Esophagus muscularis mucosa (tissue), 4 donors: ENCODE results near the gene SLC36A4.
"Not testable (repeated sequence)": the region's sequence is repeated elsewhere in the genome, so short reads cannot be mapped to it uniquely, and the experiment has no call there.

Experiments
- CTCF ChIP-seq, 3 experiments: fragments of 200-600 bp in 2 of 3; fragments of 450-650 bp in 1 of 3; sonication (generic) in 2 of 3; IDR thresholded peaks; one replicate each; pipeline ENCODE4 v1.5.1; 2017 to 2019; ENCODE audit warnings: antibody characterized with exemption in 3 of 3, mild to moderate bottlenecking in 2 of 3, moderate library complexity in 1 of 3
- EP300 ChIP-seq: sonication (generic); formaldehyde crosslinking; IDR thresholded peaks from one replicate; pipeline ENCODE4 v1.6.1; 2017; ENCODE audit warnings: antibody characterized with exemption
- POLR2A ChIP-seq: fragments of 450-650 bp; IDR thresholded peaks from one replicate; pipeline ENCODE4 v1.6.1; 2017; ENCODE audit warnings: antibody characterized with exemption, moderate library complexity, mild to moderate bottlenecking, low read depth
- POLR2AphosphoS5 ChIP-seq, 2 donors: sonication (generic); formaldehyde crosslinking; IDR thresholded peaks; one replicate each; pipeline ENCODE4 v1.6.1; 2017; ENCODE audit warnings: antibody characterized with exemption in 2 of 2

- TF ChIP-seq CTCF (IDR thresholded peaks at IDR 0.05); EP300; POLR2AphosphoS5 (IDR thresholded peaks at IDR 0.05); POLR2A: not testable (repeated sequence)
Measured at GRCh38 chr11:93111147-93111546, 86.6 kb downstream of the SLC36A4 start.
